HAP-1 (cell line): Measurements from ENCODE around the gene MEN1.

Experiments
- DNase-seq, 2 experiments: peaks; one replicate each; pipeline ENCODE4 v3.0.0-alpha.2; 2016 to 2020; ENCODE audit warnings: low spot score in 2 of 2
- H3K27me3 ChIP-seq: fragments of 250-450 bp; sonication (Bioruptor Pico); 2 replicates; pipeline ENCODE4 v1.5.1; 2020; ENCODE audit warnings: low read depth, mild to moderate bottlenecking, moderate library complexity
- H3K36me3 ChIP-seq: fragments of 250-450 bp; sonication (Bioruptor Pico); replicated peaks from 2 replicates; pipeline ENCODE4 v1.5.1; 2020; ENCODE audit warnings: mild to moderate bottlenecking
- H3K4me1 ChIP-seq: fragments of 250-450 bp; sonication (Bioruptor Pico); 2 replicates; pipeline ENCODE4 v1.5.1; 2020; ENCODE audit warnings: mild to moderate bottlenecking
- H3K4me3 ChIP-seq: fragments of 250-450 bp; sonication (Bioruptor Pico); 2 replicates; pipeline ENCODE4 v1.5.1; 2020; ENCODE audit warnings: mild to moderate bottlenecking, moderate library complexity
- H3K9me3 ChIP-seq: fragments of 250-450 bp; sonication (Bioruptor Pico); 2 replicates; pipeline ENCODE4 v1.5.1; 2020; ENCODE audit warnings: mild to moderate bottlenecking, moderate library complexity
- in situ Hi-C: fragments of 300-500 bp; cut with MboI; formaldehyde crosslinking; loops from 3 replicates; pipeline ENCODE4 v1.14.3; 2020; ENCODE audit warnings: low sequenced_read_pairs, inconsistent platforms, mixed read lengths

The MEN1 gene

DNA sequence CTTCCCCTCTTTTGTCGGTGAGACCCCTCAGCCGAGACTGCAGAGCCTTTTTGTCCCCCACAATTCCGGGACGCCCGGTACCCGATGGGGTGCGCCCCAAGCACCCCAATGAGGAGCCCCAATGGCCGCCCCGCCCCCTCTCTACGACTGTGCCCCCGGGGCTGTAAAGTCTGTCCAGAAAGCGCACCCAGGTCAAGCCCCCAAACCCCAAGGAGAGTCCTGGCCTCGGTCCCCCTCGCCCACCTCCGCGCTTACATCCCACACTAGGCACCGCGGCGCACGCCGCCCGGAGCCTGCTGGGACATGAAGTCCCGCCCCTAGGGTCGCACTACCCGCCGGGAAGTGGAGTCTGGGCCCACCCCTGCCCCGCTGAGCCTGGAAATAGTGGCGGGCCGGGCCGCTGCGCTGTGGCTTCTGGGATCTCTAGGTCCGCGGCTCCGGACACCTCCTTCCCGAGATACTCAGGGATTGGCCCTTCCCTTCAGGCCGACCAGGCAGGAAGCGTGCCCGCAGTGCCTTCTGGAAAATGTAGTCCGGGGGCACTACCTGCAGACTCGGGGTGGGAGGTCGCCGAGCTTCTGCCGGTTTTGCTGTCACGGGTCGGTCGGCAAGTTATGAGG lies at the start of gene MEN1:
MEN1 (minus strand) TSS at position 281 of the 620 bp plus-strand sequence. CDS start 442 bp downstream, outside the sequence.
- H3K9me3 ChIP-seq = no peaks in the 10 kb centered on the region
- H3K27me3 ChIP-seq = no peaks in the 10 kb centered on the region
- DNase-seq = peak; percentile 98 to 99
- in situ Hi-C loops = no loop called here
- peaks cover 5% of the 10 kb centered on the region; the same call in 1 of the 2 replicates for H3K4me1 ChIP-seq
- peak within 1 kb of the TSS; percentile 92 for H3K4me3 ChIP-seq
- H3K36me3 ChIP-seq = peaks cover 14% of the 10 kb centered on the region

DNA sequence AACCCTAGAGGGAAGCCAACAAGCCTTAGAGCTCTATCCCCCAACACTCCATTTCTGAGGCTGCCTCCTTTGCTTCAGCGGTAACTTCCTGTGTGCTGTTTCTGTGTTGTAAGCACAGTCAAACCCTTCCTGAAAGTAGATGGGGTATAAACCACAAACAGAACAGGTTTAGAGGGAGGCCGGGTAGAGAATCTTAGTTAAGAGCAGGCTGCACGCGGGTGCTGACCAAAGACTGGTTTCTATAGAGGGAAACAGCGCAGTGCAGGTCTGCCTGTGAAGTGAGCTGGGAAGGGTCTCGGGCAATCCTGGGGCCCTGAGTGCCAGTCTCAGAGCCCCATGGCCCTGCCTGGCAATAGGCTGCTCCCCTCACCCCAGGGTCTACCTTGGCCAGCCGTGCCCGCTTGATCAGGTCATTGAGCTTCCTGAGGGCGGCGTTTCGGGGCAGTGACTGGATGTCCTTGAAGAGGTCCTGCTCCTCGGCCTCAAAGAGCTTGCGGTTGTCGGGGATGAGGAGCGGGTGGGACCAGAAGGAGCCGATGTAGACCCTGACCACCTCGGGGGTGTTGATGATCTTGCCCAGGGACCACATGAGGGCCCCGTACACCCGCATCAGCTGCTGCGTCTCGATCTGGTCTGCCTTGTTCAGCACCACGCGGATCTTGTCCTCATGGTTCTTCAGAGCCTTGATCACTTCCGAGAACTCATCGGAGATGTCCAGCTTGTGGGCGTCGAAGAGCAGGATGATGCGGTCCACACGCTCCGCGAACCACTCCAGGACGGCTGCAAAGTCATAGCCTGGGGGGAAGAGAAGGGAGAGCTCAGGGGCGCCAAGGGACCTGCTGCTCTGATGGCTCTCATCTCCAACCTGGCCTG lies 49.4 kb upstream of the MEN1 start:
- H3K27me3 ChIP-seq = no peaks in the 10 kb centered on the region
- in situ Hi-C loops = no loop called here
- no peaks in the 10 kb centered on the region for H3K9me3 ChIP-seq
- no peak for DNase-seq
- no peak overlapping the region for H3K4me3 ChIP-seq
- H3K4me1 ChIP-seq = no peaks in the 10 kb centered on the region
- H3K36me3 ChIP-seq = no peaks in the 10 kb centered on the region; the same call in 1 of the 2 replicates

DNA sequence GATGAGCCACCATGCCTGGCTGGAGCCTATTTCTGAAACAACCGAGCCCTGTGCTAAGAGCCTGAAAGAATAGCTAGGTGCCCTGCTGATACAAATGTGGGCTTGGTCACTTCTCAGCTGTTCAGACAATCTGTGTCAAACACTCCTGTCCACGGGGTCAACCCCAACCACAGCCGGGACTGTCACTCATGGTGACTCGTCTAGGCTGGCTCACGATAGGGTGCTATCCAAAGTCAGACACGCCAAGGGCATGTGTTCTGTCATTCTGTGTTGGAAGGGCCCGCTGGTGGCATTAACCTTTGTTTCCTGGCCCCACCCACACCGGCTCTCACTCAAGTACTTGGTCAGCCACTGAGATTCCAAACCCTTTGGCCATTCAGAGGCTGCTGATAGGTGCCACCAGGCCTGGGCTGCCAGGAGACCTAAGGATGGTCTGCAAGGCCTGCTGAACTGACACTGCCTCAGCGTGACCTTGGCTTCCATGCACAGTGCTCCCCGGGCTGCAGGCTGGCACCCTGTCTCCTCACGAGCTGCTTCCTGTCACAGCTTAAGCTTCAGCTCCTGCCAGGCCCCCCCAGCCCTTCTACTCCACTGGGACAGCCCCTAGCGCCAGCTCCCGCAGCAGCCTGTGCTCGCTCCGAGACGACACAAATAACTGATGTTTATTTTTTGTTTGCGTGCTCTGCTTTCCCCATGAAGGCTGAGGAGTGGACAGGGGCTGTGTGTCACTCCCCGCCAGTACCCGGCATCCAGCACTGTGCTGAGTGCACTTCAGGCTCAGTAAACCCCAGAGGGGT lies 48.3 kb upstream of the MEN1 start:
- no peak overlapping the region for H3K4me3 ChIP-seq

DNA sequence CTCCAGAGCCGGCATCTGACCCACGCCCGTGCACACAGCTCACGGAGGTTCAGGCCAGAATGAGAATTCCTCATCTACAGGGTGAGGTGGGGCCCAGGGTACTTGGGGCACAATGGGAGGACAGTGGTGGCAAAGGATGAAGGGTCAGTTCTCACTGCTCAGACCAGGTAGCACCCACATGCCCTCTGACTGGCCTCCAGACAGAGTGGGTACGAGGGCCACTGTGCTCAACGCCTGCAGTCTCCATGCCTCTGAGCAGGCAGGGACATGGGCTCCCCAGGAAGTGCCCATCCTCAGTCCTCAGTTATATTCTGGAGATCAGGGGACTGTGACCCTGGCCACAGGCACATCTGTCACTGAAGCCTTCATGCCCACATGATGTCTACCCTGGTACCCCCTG lies 47.1 kb upstream of the MEN1 start:
- H3K36me3 ChIP-seq = peaks cover 3% of the 10 kb centered on the region; the same call in 1 of the 2 replicates
- in situ Hi-C loops = no loop called here
- no peaks in the 10 kb centered on the region for H3K4me1 ChIP-seq
- no peaks in the 10 kb centered on the region for H3K9me3 ChIP-seq
- H3K4me3 ChIP-seq = no peak overlapping the region
- no peak for DNase-seq
- no peaks in the 10 kb centered on the region for H3K27me3 ChIP-seq

More for the DNA sequence above, 48.3 kb upstream of the MEN1 start:
- no peak for DNase-seq
- Histone ChIP-seq H3K9me3 (no peaks in the 10 kb centered on the region), H3K27me3 (no peaks in the 10 kb centered on the region), H3K36me3 (peaks cover 3% of the 10 kb centered on the region; the same call in 1 of the 2 replicates), H3K4me1 (no peaks in the 10 kb centered on the region)
- in situ Hi-C loops = no loop called here

DNA sequence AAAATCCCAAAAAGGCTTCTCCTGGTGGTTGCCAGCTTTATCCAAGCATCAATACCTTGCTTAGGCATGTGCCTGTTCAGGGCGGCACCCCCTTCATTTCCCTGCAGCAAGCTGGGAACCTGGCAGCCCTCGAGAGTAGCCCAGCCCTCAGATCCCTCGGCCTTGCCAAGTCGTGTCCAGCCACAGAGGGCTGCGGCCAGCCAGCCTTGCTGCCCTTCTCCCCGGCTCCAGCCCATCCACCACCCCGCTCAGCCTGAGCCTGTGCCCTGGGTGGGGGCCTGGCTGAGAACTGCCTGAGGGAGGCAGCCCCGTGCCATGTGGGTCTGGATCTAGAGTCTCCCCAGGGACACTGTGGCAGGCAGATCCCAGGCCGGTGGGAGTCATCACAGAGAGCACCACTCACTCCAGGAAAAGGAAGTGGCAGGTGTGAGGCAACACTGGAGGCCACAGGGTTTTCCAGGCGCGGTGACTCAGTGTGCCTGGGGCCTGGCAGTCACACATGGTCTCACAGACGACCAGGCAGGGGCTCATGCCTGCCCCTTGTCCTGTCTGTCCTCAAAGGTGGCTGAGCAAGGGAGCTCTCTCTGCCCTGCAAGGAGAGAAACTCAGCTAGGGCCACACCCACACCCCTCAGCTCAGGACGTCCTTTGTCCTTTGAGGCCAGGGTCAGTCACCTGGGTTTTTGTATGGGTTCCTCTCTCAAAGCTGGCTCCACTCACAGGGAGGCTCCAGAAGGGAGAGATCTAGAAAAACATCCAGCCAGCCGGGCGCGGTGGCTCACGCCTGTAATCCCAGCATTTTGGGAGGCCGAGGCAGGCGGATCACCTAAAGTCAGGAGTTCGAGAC lies 46.3 kb upstream of the MEN1 start:
- DNase-seq = no peak
- no peaks in the 10 kb centered on the region for H3K27me3 ChIP-seq
- no peaks in the 10 kb centered on the region for H3K9me3 ChIP-seq
- no peak overlapping the region for H3K4me3 ChIP-seq
- H3K36me3 ChIP-seq = peaks cover 3% of the 10 kb centered on the region; the same call in 1 of the 2 replicates
- H3K4me1 ChIP-seq = no peaks in the 10 kb centered on the region
- in situ Hi-C loops = no loop called here

DNA sequence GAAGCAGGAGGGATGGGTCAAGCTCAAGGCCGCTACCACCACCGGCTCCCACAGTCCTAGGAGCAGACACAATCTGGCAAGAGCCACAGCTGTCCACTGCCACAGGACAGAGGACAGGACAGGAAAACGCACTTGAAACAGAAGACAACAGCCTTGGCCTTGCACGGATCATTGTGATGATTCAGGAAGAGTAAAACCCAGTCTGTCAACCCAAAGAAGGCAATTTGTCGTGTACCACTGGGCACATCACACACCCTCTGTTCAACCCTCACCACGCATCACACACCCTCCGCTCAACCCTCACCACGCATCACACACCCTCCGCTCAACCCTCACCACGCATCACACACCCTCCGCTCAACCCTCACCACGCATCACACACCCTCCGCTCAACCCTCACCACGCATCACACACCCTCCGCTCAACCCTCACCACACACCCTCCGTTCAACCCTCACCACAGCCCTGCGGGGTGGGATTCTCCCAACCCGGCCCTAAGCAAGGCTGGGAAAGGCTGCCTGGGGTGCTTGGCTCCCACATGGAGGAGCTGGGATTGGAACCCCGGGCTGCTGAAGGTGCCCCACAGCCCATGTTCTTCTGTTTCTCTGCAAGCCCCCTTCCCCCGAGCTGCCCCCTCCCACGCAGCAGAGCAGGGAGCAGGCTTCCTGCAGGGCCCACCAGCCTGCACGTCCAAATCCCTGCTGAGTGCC lies 45.4 kb upstream of the MEN1 start:
- Histone ChIP-seq H3K36me3 (peaks cover 3% of the 10 kb centered on the region; the same call in 1 of the 2 replicates), H3K27me3 (no peaks in the 10 kb centered on the region), H3K4me1 (no peaks in the 10 kb centered on the region), H3K9me3 (no peaks in the 10 kb centered on the region), H3K4me3 (no peak overlapping the region)
- in situ Hi-C loops = no loop called here
- DNase-seq = no peak

DNA sequence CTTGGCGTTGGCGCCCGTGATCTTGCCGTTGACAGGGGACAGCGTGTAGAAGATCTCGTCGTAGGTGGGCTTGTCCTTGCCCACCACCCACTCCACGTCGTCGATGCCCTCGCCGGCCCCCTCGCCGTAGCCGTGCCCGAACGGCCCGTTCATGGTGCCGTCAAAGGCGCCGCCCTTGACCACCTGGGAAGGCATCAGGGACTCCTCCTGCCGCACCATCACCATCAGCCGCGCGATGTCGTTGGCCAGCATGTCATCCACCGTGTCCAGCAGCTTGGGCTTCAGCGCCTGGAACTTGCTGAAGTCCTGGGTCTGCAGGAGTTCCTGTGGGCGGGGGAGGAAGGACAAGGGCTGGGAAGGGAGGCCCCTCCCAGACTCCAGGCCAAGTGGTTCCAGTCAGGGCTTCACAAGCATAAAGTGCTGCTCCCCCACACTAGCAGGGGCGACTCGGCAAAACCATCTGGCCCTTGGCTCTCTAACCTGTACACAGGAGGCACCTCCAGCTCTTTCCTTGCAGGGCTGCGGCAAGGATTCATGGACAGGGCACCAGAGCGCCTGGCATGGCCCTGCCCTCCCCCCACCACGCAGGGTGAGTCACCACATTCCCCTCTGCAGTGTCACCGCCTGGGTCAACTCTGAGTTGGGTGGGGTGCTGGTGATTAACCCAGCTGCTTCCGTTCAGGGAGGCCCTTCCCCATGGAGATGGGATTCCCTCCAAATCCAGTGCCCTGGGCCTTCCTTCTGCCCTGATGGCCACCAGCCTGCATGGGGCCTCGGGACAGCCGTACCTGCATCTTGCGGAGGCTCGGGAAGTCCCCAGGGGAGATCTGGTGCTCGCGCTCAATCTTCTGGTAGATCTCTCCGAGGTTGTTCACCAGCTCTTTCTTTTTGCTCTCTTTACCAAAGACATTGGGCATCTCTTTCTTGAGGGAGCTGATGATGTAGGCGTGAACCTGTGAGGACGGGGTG lies 44.5 kb upstream of the MEN1 start:
- no peak for DNase-seq
- in situ Hi-C loops = no loop called here
- H3K4me3 ChIP-seq = no peak overlapping the region
- H3K36me3 ChIP-seq = peaks cover 3% of the 10 kb centered on the region; the same call in 1 of the 2 replicates
- H3K27me3 ChIP-seq = no peaks in the 10 kb centered on the region
- H3K4me1 ChIP-seq = no peaks in the 10 kb centered on the region
- no peaks in the 10 kb centered on the region for H3K9me3 ChIP-seq

DNA sequence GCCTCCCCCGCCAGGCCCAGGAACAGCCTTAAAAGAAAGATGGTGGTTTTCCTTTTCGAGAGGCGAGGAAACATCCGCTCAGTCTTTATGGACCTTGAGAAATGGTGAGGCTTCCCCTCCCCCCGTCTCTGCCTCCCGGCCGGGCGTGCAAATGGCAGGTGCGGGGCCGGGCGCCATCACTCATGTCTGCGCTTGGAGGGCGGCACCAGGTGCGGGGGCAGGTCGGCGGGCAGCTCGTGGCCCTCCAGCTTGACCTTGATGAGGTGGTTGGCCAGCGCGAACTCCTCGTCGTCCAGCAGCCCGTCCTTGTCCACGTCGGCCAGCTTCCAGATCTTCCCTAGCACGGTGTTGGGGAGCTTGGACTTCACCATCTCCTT lies 43.8 kb upstream of the MEN1 start:
- no peaks in the 10 kb centered on the region for H3K9me3 ChIP-seq
- H3K4me1 ChIP-seq = no peaks in the 10 kb centered on the region
- no peak overlapping the region for H3K4me3 ChIP-seq
- no peak for DNase-seq
- no peaks in the 10 kb centered on the region for H3K27me3 ChIP-seq
- in situ Hi-C loops = no loop called here
- peaks cover 3% of the 10 kb centered on the region; the same call in 1 of the 2 replicates for H3K36me3 ChIP-seq

DNA sequence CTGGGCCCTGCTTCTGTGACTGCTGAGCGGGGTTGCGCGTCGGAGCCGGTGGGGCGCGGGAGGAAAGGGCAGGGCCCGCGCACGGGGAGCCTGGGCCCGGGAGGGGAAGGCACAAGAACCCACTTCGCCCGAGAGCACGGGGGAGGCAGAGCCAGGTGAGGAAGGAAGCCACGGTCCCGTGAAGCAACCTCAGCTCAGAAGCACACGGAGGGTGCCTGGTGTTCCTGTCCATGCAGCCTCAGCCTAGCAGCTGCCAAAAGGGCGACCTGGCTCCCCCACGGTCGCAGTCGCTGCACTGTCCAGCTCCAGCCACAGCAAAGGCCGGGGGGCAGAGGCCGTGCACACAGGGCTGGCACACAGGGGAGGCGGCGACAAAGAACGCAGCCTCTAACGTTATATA lies 43.4 kb upstream of the MEN1 start:
- Histone ChIP-seq H3K4me1 (no peaks in the 10 kb centered on the region), H3K9me3 (no peaks in the 10 kb centered on the region), H3K36me3 (peaks cover 3% of the 10 kb centered on the region; the same call in 1 of the 2 replicates), H3K4me3 (no peak overlapping the region), H3K27me3 (no peaks in the 10 kb centered on the region)
- DNase-seq = no peak
- in situ Hi-C loops = no loop called here

DNA sequence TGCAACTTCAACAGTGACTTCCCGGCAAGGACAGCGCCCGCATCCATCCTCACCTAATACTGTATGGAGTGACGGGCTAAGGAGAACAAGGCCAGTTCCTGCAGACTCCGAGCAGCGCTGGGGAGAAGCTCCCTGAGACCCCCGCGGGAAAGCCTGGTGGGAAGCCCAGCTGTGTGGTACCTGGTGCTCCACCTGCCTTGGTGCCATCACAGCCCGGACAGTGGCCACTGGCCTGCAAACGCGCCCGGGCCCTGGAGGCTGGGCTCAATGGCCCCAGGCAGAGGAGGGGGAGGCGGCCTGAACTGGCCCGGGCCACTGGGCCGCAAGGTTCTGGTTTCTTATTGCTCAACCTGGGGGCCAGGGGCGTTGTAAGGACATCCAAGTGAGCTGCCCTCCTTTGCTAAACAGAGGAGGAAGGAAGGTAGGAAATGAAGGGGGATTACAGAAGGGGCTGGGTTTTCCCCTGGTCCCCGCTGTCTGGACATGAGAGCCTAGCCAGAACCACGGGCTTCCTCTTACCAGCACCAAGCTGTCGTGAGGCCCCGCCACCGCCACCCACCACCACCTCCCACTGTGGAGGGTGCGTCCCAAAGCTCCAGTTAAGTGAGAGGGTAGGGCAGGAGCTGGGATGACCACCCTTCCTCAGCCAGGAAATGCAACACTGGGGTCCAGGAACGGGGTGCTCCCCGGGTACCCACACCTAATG lies 42.6 kb upstream of the MEN1 start:
- Histone ChIP-seq H3K4me1 (no peaks in the 10 kb centered on the region), H3K4me3 (no peak overlapping the region), H3K9me3 (no peaks in the 10 kb centered on the region), H3K27me3 (no peaks in the 10 kb centered on the region), H3K36me3 (peaks cover 3% of the 10 kb centered on the region; the same call in 1 of the 2 replicates)
- no peak for DNase-seq
- in situ Hi-C loops = no loop called here

DNA sequence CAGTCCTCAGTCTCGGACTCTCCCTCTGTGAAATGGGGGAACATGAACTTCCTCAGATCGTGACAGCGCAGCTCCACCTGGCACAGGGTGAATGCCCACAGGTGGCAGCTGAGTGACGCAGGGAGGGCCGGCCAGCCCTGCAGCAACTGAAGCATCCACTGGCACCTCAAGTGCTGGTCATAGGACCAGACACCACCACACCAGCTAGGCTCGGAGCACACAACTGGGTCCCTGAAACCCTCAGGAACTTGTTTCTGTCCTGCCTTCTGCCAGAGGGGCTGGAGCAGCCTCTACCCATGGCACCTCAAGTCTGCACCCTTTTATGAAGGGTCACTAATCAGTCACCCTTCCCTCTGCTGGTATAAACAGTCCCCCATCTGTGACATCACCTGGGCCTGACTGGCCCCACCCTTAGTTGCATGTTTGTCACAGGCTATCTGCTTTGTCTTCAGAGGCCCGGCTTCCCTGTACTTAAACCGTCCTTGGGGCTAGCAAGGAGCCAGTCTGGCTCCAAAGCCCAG lies 41.5 kb upstream of the MEN1 start:
- in situ Hi-C loops = no loop called here
- no peak for DNase-seq
- H3K9me3 ChIP-seq = no peaks in the 10 kb centered on the region
- no peaks in the 10 kb centered on the region for H3K4me1 ChIP-seq
- peaks cover 3% of the 10 kb centered on the region; the same call in 1 of the 2 replicates for H3K36me3 ChIP-seq
- H3K27me3 ChIP-seq = no peaks in the 10 kb centered on the region
- no peak overlapping the region for H3K4me3 ChIP-seq
